PFSK-1 (cell line): ENCODE results near the gene NUCB1.

Experiments used
- FOXP2 ChIP-seq: optimal IDR thresholded peaks from 2 replicates; pipeline ENCODE3; 2011; ENCODE audit warnings: borderline replicate concordance, control low read depth, inconsistent platforms; ENCODE audit not compliant: insufficient read depth; ENCODE audit errors: extremely low read length, extremely low read depth
- POLR2AphosphoS5 ChIP-seq: IDR thresholded peaks from 2 replicates; pipeline ENCODE4 v1.6.1; 2012; ENCODE audit warnings: low read depth, mild to moderate bottlenecking, control low read depth, low read length, moderate library complexity
- REST ChIP-seq, 2 experiments: IDR thresholded peaks; 2 replicates each; pipeline versions ENCODE4 v1.6.1 to v1.8.0; 2011 to 2012; ENCODE audit warnings: low read depth in 2 of 2, low read length in 2 of 2, control low read depth in 1 of 2, inconsistent platforms in 1 of 2, mild to moderate bottlenecking in 1 of 2, moderate library complexity in 1 of 2; ENCODE audit not compliant: insufficient read depth in 1 of 2
- SIN3A ChIP-seq: IDR thresholded peaks from 2 replicates; pipeline ENCODE4 v1.6.1; 2012; ENCODE audit warnings: mild to moderate bottlenecking, low read length, moderate library complexity, borderline replicate concordance; ENCODE audit not compliant: insufficient read depth
- TAF1 ChIP-seq: IDR thresholded peaks from 2 replicates; pipeline ENCODE4 v1.6.1; 2012; ENCODE audit warnings: low read length, control low read depth, borderline replicate concordance; ENCODE audit not compliant: insufficient read depth

NUCB1 gene

GRCh38 chr19:48925240-48925843 lies 25.2 kb downstream of the NUCB1 start:
- TF ChIP-seq TAF1, result no peak
- TF ChIP-seq SIN3A, result no peak
- no peak for TF ChIP-seq REST (IDR thresholded peaks at IDR 0.05; ENCODE audit: insufficient read depth in 1 of 2, low read depth in 2 of 2, low read length in 2 of 2)
- no peak for TF ChIP-seq FOXP2
- TF ChIP-seq POLR2AphosphoS5, result no peak

GRCh38 chr19:48926909-48927308 lies 26.8 kb downstream of the NUCB1 start:
- TF ChIP-seq POLR2AphosphoS5, result no peak
- no peak for TF ChIP-seq SIN3A
- TF ChIP-seq TAF1, result no peak
- no peak for TF ChIP-seq REST (IDR thresholded peaks at IDR 0.05; ENCODE audit: insufficient read depth in 1 of 2, low read depth in 2 of 2, low read length in 2 of 2)
- TF ChIP-seq FOXP2, result no peak

- TF ChIP-seq TAF1 (no peak), FOXP2 (no peak), POLR2AphosphoS5 (no peak), REST (IDR thresholded peaks at IDR 0.05; ENCODE audit: insufficient read depth in 1 of 2, low read depth in 2 of 2, low read length in 2 of 2) (no peak), SIN3A (no peak)
Observed at GRCh38 chr19:48928164-48929025, 28.3 kb downstream of the NUCB1 start.

GRCh38 chr19:48933382-48933932 lies 33.3 kb downstream of the NUCB1 start, which contains the start of gene DHDH:
Gene DHDH (plus strand): TSS chr19:48933699. CDS start chr19:48933722, 23 bp downstream.
- no peak for TF ChIP-seq REST (IDR thresholded peaks at IDR 0.05; ENCODE audit: insufficient read depth in 1 of 2, low read depth in 2 of 2, low read length in 2 of 2)
- no peak for TF ChIP-seq POLR2AphosphoS5
- TF ChIP-seq TAF1, result no peak
- TF ChIP-seq FOXP2, result no peak
- no peak for TF ChIP-seq SIN3A
